DOHH2 (cell line): Measurements from ENCODE around the gene IFNG.

ENCODE experiments used
- EZH2phosphoT487 ChIP-seq: fragments of 200-600 bp; sonication (generic); IDR thresholded peaks from 2 replicates; pipeline ENCODE4 v1.6.1; 2017; ENCODE audit warnings: borderline replicate concordance, mild to moderate bottlenecking, antibody characterized with exemption, low read length, moderate library complexity, mixed read lengths
- TF ChIP-seq, protein P1 (sequence below): fragments of 200-600 bp; sonication (generic); IDR thresholded peaks from one replicate; pipeline ENCODE4 v1.5.1; 2014; ENCODE audit warnings: antibody characterized with exemption, mild to moderate bottlenecking, low read depth, low read length; ENCODE audit not compliant: poor library complexity, severe bottlenecking

- TF ChIP-seq, protein P1, sequence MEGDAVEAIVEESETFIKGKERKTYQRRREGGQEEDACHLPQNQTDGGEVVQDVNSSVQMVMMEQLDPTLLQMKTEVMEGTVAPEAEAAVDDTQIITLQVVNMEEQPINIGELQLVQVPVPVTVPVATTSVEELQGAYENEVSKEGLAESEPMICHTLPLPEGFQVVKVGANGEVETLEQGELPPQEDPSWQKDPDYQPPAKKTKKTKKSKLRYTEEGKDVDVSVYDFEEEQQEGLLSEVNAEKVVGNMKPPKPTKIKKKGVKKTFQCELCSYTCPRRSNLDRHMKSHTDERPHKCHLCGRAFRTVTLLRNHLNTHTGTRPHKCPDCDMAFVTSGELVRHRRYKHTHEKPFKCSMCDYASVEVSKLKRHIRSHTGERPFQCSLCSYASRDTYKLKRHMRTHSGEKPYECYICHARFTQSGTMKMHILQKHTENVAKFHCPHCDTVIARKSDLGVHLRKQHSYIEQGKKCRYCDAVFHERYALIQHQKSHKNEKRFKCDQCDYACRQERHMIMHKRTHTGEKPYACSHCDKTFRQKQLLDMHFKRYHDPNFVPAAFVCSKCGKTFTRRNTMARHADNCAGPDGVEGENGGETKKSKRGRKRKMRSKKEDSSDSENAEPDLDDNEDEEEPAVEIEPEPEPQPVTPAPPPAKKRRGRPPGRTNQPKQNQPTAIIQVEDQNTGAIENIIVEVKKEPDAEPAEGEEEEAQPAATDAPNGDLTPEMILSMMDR: no peak
- no peak for TF ChIP-seq EZH2phosphoT487
Measured at GRCh38 chr12:68129979-68130378, 29.6 kb downstream of the IFNG start.
